ENCODE results near the gene BHLHE40. TPM values are rescaled to one million over a fixed set of nuclear protein-coding genes. Genes with fewer than 3 reads are reported as not detected.

BHLHE40 gene
- total RNA-seq (100 to 1,000 TPM; 174 to 180 TPM), polyA plus RNA-seq (24.8 TPM)

DNA sequence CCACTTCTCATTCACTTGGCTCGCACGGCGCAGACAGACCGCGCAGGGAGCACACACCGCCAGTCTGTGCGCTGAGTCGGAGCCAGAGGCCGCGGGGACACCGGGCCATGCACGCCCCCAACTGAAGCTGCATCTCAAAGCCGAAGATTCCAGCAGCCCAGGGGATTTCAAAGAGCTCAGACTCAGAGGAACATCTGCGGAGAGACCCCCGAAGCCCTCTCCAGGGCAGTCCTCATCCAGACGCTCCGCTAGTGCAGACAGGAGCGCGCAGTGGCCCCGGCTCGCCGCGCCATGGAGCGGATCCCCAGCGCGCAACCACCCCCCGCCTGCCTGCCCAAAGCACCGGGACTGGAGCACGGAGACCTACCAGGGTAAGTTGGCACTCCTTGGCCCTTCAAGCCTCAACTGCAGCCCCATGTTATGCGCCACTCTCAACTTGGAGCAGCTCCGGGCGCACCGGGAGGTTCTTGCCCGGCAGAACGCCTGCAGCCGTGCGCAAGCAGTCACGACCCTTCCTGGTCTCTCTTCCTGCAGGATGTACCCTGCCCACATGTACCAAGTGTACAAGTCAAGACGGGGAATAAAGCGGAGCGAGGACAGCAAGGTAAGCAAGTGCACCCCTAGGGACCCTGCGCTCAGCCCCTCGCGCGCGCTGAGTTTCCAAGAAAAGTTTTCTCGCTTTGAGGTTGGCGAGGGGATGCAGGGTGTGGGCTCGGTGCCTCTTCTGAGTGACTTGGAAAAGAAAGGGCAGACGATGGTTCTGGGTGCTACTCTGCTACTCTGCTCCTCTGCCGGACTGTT is at the start of gene BHLHE40:
BHLHE40 (plus strand) TSS at position 10 of the 801 bp plus-strand sequence; CDS start at position 292, 282 bp downstream.
- peaks cover 12 to 50% (median 19%) of the 10 kb centered on the region in 3 donors for H3K36me3 Mint-ChIP-seq
- peaks cover 0 to 2% of the 10 kb centered on the region in 2 donors for H3K27me3 Mint-ChIP-seq
- H3K4me3 Mint-ChIP-seq = peak within 1 kb of the TSS; percentile 97 to 100 (median 99)
- POLR2A ChIA-PET = interaction anchor here (0.5 to 2.2 kb wide), 17 partner anchors 7 to 486 kb away, joined by 3 to 20 read pairs (median 4); partner anchors contain the start of gene ITPR1
- H3K27ac ChIP-seq (ENCODE audit: low read depth, low read length) = peak within 1 kb of the TSS; percentile 100
- peak within 1 kb of the TSS; percentile 98 to 100 (median 100) for H3K27ac Mint-ChIP-seq
- peaks cover 65 to 76% (median 70%) of the 10 kb centered on the region in 3 donors for H3K4me1 Mint-ChIP-seq
- H3K36me3 ChIP-seq (ENCODE audit: insufficient read depth, low read length) = peaks cover 11% of the 10 kb centered on the region
- no peaks in the 10 kb centered on the region for H3K9me3 ChIP-seq (ENCODE audit: low read length)
- H3K9me3 Mint-ChIP-seq = no peaks in the 10 kb centered on the region
- peaks cover 55% of the 10 kb centered on the region for H3K4me1 ChIP-seq (ENCODE audit: insufficient read depth, low read length)
- CTCF ChIA-PET = interaction anchor here (0.7 to 4.0 kb wide), 47 partner anchors 9 to 268 kb away, joined by 3 to 37 read pairs (median 3); no protein-coding TSS in a partner anchor
- peak in 1 of 5 donors; percentile 57 for DNase-seq
- no peaks in the 10 kb centered on the region for H3K27me3 ChIP-seq (ENCODE audit: insufficient read depth, low read length, poor library complexity, severe bottlenecking)
- H3K4me3 ChIP-seq (ENCODE audit: low read length) = peak within 1 kb of the TSS; percentile 84

DNA sequence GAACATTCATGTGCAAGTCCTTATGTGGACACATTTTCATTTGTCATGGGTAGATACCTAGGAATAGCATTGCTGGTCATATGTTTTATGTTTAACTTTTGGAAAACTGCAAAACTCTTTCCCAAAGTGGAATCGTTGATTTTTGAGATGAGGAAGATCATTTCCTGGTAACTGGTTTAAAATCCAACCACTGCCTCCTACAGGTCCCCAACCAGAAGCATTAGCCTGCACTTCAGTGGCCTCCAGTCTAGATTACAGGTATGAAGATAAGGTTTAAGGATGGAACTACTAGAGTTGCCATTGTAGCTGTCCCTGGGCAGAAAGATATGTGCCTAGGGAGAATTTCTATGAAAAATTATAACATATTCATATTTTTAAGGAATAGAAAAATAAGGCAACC is 48.7 kb upstream of the BHLHE40 start:
- H3K4me1 Mint-ChIP-seq = peaks cover 10 to 21% (median 17%) of the 10 kb centered on the region in 3 donors
- Histone ChIP-seq H3K27me3 (ENCODE audit: insufficient read depth, low read length, poor library complexity, severe bottlenecking) (no peaks in the 10 kb centered on the region), H3K9me3 (ENCODE audit: low read length) (no peaks in the 10 kb centered on the region), H3K27ac (ENCODE audit: low read depth, low read length) (no peak overlapping the region), H3K4me3 (ENCODE audit: low read length) (no peak overlapping the region), H3K4me1 (ENCODE audit: insufficient read depth, low read length) (peaks cover 6% of the 10 kb centered on the region), H3K36me3 (ENCODE audit: insufficient read depth, low read length) (no peaks in the 10 kb centered on the region)
- POLR2A ChIA-PET = no interaction called here
- DNase-seq = no peak
- CTCF ChIA-PET = no interaction called here
- H3K9me3 Mint-ChIP-seq = no peaks in the 10 kb centered on the region
- H3K27ac Mint-ChIP-seq = no peak overlapping the region
- H3K4me3 Mint-ChIP-seq = no peak overlapping the region
- H3K27me3 Mint-ChIP-seq = no peaks in the 10 kb centered on the region
- no peaks in the 10 kb centered on the region for H3K36me3 Mint-ChIP-seq

DNA sequence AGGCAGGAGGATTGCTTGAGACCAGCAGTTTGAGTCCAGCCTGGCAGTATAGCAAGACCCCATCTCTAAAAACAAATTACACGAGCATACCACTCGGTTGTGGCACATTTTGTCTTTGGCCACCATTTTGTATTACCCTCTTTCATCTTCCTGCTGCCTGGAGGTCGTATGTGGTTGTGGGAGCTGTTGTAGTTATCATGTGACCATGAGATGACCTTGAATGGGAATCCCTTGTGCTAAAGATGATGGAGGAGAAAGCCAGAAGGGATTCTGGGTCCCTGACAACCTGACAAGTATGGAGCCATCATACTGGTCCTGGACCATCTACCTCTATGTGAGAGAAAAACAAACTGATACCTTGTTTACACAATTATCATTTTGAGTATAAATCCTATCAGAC is 45.2 kb upstream of the BHLHE40 start:
- H3K36me3 Mint-ChIP-seq = no peaks in the 10 kb centered on the region
- H3K4me3 ChIP-seq (ENCODE audit: low read length) = no peak overlapping the region
- H3K9me3 ChIP-seq (ENCODE audit: low read length) = no peaks in the 10 kb centered on the region
- no peak overlapping the region for H3K27ac ChIP-seq (ENCODE audit: low read depth, low read length)
- no peak for DNase-seq
- no peaks in the 10 kb centered on the region for H3K27me3 Mint-ChIP-seq
- H3K27me3 ChIP-seq (ENCODE audit: insufficient read depth, low read length, poor library complexity, severe bottlenecking) = no peaks in the 10 kb centered on the region
- POLR2A ChIA-PET = no interaction called here
- H3K4me3 Mint-ChIP-seq = no peak overlapping the region
- H3K4me1 ChIP-seq (ENCODE audit: insufficient read depth, low read length) = no peaks in the 10 kb centered on the region
- CTCF ChIA-PET = no interaction called here
- H3K9me3 Mint-ChIP-seq = no peaks in the 10 kb centered on the region
- peaks cover 4 to 5% (median 5%) of the 10 kb centered on the region in 3 donors for H3K4me1 Mint-ChIP-seq
- no peaks in the 10 kb centered on the region for H3K36me3 ChIP-seq (ENCODE audit: insufficient read depth, low read length)
- peak overlapping the region in 1 of 8 donors; percentile 48 for H3K27ac Mint-ChIP-seq

DNA sequence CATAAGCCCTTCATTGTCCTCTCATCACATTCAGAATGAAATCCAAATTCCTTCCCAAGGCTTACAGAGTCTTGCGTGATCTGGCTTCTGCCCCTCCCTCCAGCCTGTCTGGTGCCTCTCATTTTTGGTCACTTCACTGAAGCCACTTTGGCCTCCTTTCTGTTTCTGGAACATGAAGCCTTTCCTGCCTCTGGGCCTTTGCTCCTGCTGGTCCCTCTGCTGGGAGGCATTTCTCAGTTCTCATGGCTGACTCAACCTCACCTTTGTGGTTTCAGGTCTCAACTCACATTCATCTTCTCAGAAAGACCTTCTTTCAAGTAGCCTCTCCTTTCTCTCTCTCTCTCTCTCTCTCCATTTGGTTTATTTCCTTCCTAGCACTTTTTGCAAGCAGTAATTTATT is 43.9 kb upstream of the BHLHE40 start:
- POLR2A ChIA-PET = no interaction called here
- H3K36me3 ChIP-seq (ENCODE audit: insufficient read depth, low read length) = no peaks in the 10 kb centered on the region
- no peak for DNase-seq
- H3K4me1 ChIP-seq (ENCODE audit: insufficient read depth, low read length) = no peaks in the 10 kb centered on the region
- peak overlapping the region in 4 of 8 donors; percentile 21 to 82 (median 54) for H3K27ac Mint-ChIP-seq
- no peaks in the 10 kb centered on the region for H3K27me3 Mint-ChIP-seq
- no peaks in the 10 kb centered on the region for H3K36me3 Mint-ChIP-seq
- H3K9me3 Mint-ChIP-seq = no peaks in the 10 kb centered on the region
- H3K27me3 ChIP-seq (ENCODE audit: insufficient read depth, low read length, poor library complexity, severe bottlenecking) = no peaks in the 10 kb centered on the region
- CTCF ChIA-PET = interaction anchor here (0.8 kb wide), 1 partner anchor 41 kb away, joined by 3 read pairs; no protein-coding TSS in a partner anchor
- H3K4me3 Mint-ChIP-seq = no peak overlapping the region
- H3K27ac ChIP-seq (ENCODE audit: low read depth, low read length) = no peak overlapping the region
- no peak overlapping the region for H3K4me3 ChIP-seq (ENCODE audit: low read length)
- peaks cover 4 to 5% (median 5%) of the 10 kb centered on the region in 3 donors for H3K4me1 Mint-ChIP-seq
- no peaks in the 10 kb centered on the region for H3K9me3 ChIP-seq (ENCODE audit: low read length)

DNA sequence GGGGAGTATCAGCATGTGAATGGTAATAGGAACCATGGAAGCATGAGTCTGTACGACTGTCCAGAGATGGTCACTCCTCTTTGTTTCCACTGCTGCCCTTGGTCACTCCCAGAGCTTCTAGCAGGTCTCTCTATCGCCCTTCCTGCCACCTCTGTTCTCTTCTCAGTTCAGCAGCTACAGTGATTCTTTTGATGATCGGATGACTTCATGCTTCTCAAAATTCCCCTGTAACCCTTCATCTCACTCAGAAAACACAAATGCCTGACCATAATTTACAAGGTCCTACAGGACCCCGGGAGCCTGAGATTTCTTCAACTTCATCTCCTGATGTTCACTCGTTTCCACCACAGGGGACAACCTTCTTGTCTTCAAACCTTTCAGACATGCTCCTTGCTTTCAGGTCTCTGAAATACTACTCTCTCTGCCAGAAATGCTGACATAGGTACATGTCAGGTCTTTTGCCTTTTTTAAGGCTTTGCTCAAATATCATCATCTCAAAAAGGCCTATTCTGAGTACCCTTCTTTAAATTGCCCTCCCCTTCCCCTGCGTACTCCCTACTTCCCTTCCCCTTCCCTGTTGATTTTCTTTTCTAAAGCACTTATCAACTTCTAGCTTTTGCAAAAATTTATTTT is 42.1 kb upstream of the BHLHE40 start:
- Mint-ChIP-seq H3K9me3 (no peaks in the 10 kb centered on the region), H3K36me3 (no peaks in the 10 kb centered on the region), H3K4me3 (no peak overlapping the region), H3K4me1 (peaks cover 4 to 5% (median 5%) of the 10 kb centered on the region in 3 donors), H3K27ac (peak overlapping the region in 1 of 8 donors; percentile 14), H3K27me3 (no peaks in the 10 kb centered on the region)
- POLR2A ChIA-PET = no interaction called here
- H3K9me3 ChIP-seq (ENCODE audit: low read length) = no peaks in the 10 kb centered on the region
- no peak for DNase-seq
- H3K4me3 ChIP-seq (ENCODE audit: low read length) = no peak overlapping the region
- H3K36me3 ChIP-seq (ENCODE audit: insufficient read depth, low read length) = no peaks in the 10 kb centered on the region
- no peaks in the 10 kb centered on the region for H3K27me3 ChIP-seq (ENCODE audit: insufficient read depth, low read length, poor library complexity, severe bottlenecking)
- H3K4me1 ChIP-seq (ENCODE audit: insufficient read depth, low read length) = no peaks in the 10 kb centered on the region
- CTCF ChIA-PET = no interaction called here
- H3K27ac ChIP-seq (ENCODE audit: low read depth, low read length) = no peak overlapping the region

DNA sequence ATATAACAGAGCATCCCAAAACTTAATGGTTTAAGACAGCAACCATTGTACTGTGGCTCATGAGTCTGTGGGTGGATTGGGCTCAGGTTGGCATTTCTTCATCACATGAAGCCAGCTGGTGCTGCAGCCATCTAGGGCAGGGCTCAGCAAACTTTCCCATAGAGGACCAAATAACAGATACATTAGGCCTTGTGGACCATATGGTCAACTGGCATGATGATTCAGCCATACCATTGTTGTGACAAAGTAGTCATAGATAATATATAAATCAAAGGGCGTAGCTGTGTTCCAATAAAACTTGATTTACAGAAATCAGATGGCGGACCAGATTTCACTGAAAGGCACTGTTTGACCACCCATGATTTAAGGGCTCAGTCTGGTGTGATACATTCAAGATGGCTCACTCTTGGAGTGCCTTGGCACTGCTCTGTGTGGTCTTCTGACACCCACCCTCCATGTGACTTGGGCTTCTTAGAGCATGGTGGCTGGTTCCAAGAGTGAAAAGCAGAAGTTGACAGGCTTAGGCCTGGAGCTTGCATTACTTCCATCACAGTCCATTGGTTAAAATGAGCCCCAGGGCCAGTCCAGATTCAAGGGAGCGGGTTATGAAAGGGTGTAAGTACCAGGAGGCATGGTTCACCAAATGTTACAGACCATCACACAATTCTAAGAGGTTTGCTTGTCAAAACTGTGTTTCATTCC is 40.8 kb upstream of the BHLHE40 start:
- no peaks in the 10 kb centered on the region for H3K27me3 Mint-ChIP-seq
- Histone ChIP-seq H3K27me3 (ENCODE audit: insufficient read depth, low read length, poor library complexity, severe bottlenecking) (no peaks in the 10 kb centered on the region), H3K9me3 (ENCODE audit: low read length) (no peaks in the 10 kb centered on the region), H3K4me3 (ENCODE audit: low read length) (no peak overlapping the region), H3K27ac (ENCODE audit: low read depth, low read length) (no peak overlapping the region), H3K36me3 (ENCODE audit: insufficient read depth, low read length) (no peaks in the 10 kb centered on the region), H3K4me1 (ENCODE audit: insufficient read depth, low read length) (no peaks in the 10 kb centered on the region)
- POLR2A ChIA-PET = no interaction called here
- H3K4me3 Mint-ChIP-seq = no peak overlapping the region
- no peaks in the 10 kb centered on the region for H3K36me3 Mint-ChIP-seq
- CTCF ChIA-PET = interaction anchor here (0.8 kb wide), 1 partner anchor 10 kb away, joined by 4 read pairs; no protein-coding TSS in a partner anchor
- peaks cover 4 to 5% (median 5%) of the 10 kb centered on the region in 3 donors for H3K4me1 Mint-ChIP-seq
- H3K9me3 Mint-ChIP-seq = no peaks in the 10 kb centered on the region
- peak overlapping the region in 1 of 8 donors; percentile 39 for H3K27ac Mint-ChIP-seq
- DNase-seq = no peak

DNA sequence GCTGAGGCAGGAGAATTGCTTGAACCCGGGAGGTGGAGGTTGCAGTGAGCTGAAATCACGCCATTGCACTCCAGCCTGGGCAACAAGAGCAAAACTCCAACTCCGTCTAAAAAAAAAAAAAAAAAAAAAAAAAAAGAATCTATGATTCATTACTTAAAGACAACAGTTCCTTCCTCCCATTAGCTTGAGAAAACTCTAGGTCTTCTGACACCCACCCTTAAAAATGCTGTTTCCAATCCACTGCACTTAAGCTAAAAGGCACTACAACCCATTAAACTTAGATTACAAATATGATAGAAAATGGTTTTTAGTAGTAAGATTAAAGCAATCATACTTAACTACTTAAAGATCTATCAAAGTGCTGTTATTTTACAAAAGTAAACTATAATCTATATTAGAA is 40.0 kb upstream of the BHLHE40 start:
- POLR2A ChIA-PET = no interaction called here
- H3K27ac Mint-ChIP-seq = no peak overlapping the region

More for the DNA sequence above, 40.0 kb upstream of the BHLHE40 start:
- Mint-ChIP-seq H3K9me3 (no peaks in the 10 kb centered on the region), H3K4me1 (peaks cover 4 to 5% (median 5%) of the 10 kb centered on the region in 3 donors), H3K36me3 (no peaks in the 10 kb centered on the region), H3K27me3 (no peaks in the 10 kb centered on the region), H3K4me3 (no peak overlapping the region)
- Histone ChIP-seq H3K4me1 (ENCODE audit: insufficient read depth, low read length) (no peaks in the 10 kb centered on the region), H3K27me3 (ENCODE audit: insufficient read depth, low read length, poor library complexity, severe bottlenecking) (no peaks in the 10 kb centered on the region), H3K27ac (ENCODE audit: low read depth, low read length) (no peak overlapping the region), H3K36me3 (ENCODE audit: insufficient read depth, low read length) (no peaks in the 10 kb centered on the region), H3K4me3 (ENCODE audit: low read length) (no peak overlapping the region), H3K9me3 (ENCODE audit: low read length) (no peaks in the 10 kb centered on the region)
- CTCF ChIA-PET = no interaction called here
- DNase-seq = no peak

All from CD8-positive, alpha-beta memory T cell (primary cell).